Testis (tissue), 3 donors: ENCODE data around the gene NPAS2. TPM values are rescaled to one million over a fixed set of nuclear protein-coding genes. Genes with fewer than 3 reads are reported as not detected.

ENCODE experiments used
- DNase-seq: peaks from one replicate; pipeline ENCODE4 v3.0.0-alpha.2; 2019
- H3K27ac ChIP-seq, 2 donors: fragments of 200-600 bp; sonication (generic); one replicate each; pipeline ENCODE4 v1.5.1; 2019
- H3K27me3 ChIP-seq: fragments of 200-600 bp; sonication (generic); one replicate; pipeline ENCODE4 v1.5.1; 2019
- H3K36me3 ChIP-seq: fragments of 200-600 bp; sonication (generic); one replicate; pipeline ENCODE4 v1.5.1; 2017; ENCODE audit warnings: low read depth; ENCODE audit errors: missing control alignments
- H3K4me1 ChIP-seq: fragments of 200-600 bp; sonication (generic); one replicate; pipeline ENCODE4 v1.5.1; 2019
- H3K4me3 ChIP-seq, 2 donors: fragments of 200-600 bp; sonication (generic); one replicate each; pipeline ENCODE4 v1.5.1; 2017 to 2019
- H3K9me3 ChIP-seq: fragments of 200-600 bp; sonication (generic); one replicate; pipeline ENCODE4 v1.5.1; 2017
- CTCF ChIP-seq, 3 experiments: fragments of 450-650 bp in 2 of 3; fragments of 200-600 bp in 1 of 3; sonication (generic) in 1 of 3; IDR thresholded peaks; one replicate each; pipeline ENCODE4 v1.5.1; 2016 to 2019; ENCODE audit warnings: antibody characterized with exemption in 3 of 3, mild to moderate bottlenecking in 2 of 3, moderate library complexity in 1 of 3
- POLR2A ChIP-seq: fragments of 450-650 bp; IDR thresholded peaks from one replicate; pipeline ENCODE4 v1.6.1; 2017; ENCODE audit warnings: antibody characterized with exemption, mild to moderate bottlenecking, moderate library complexity
- WGBS, 2 donors: methylation state at CpG; one replicate each; pipeline ENCODE4 v1.1.5; 2018; 5-methylcytosine and 5-hydroxymethylcytosine counted together
- intact Hi-C: fragments of 100-400 bp; cut with DNase I; formaldehyde crosslinking; loops from one replicate; pipeline ENCODE4 v1.15.1; 2023; ENCODE audit warnings: low total_unique reads
- polyA plus RNA-seq: library from polyadenylated mRNA; stranded (reverse); fragments of 350-450 nt; fragmentation: Illumina TruSeq; extraction: RNeasy Lipid Tissue Mini Kit (QIAGEN cat#74804); gene quantifications from one replicate; pipeline ENCODE4 v1.2.3, GENCODE V29; 2014; ENCODE audit warnings: low read depth, low replicate concordance; ENCODE audit not compliant: insufficient read depth
- total RNA-seq, 2 donors: library from RNA; depleted of rRNA; stranded (reverse); fragments of >200 nt; gene quantifications; one replicate each; pipeline ENCODE4 v1.2.3, GENCODE V29; 2016

Gene NPAS2
- total and polyA plus RNA-seq, 3 donors from 2014 or later: 20.4 to 64.2 (median 46.7) TPM

GRCh38 chr2:100818003-100818605, 1.8 kb upstream of the NPAS2 start:
- DNase-seq: no peak
- no peaks in the 10 kb centered on the region for H3K27me3 ChIP-seq
- peak overlapping the region; percentile 61 to 69 for H3K4me3 ChIP-seq
- H3K36me3 ChIP-seq: no peaks in the 10 kb centered on the region
- WGBS, 2 donors: 16 to 19% methylated on average over 12 to 16 of the region's 16 CpGs
- no peaks in the 10 kb centered on the region for H3K9me3 ChIP-seq
- peaks cover 17% of the 10 kb centered on the region for H3K4me1 ChIP-seq
- H3K27ac ChIP-seq: peak overlapping the region; percentile 71 to 82
- TF ChIP-seq CTCF (IDR thresholded peaks at IDR 0.05) (no peak), POLR2A (no peak)
- intact Hi-C loops: no loop called here

- 1% methylated on average over 42 to 51 of the region's 51 CpGs for WGBS, 2 donors
- Histone ChIP-seq H3K36me3 (no peaks in the 10 kb centered on the region), H3K27me3 (no peaks in the 10 kb centered on the region), H3K4me3 (peak overlapping the region; percentile 61 to 69), H3K9me3 (no peaks in the 10 kb centered on the region), H3K4me1 (peaks cover 15% of the 10 kb centered on the region), H3K27ac (peak overlapping the region; percentile 71 to 82)
- intact Hi-C loops: no loop called here
- TF ChIP-seq CTCF (IDR thresholded peaks at IDR 0.05): peak in 1 of 3 experiments; percentile 24
- no peak for TF ChIP-seq POLR2A
- peak; percentile 75 for DNase-seq
These were observed 1.2 kb upstream of the NPAS2 start for GRCh38 chr2:100818606-100819369.

- Histone ChIP-seq H3K27ac (peak overlapping the region in 1 of 2 donors; percentile 26), H3K4me3 (peak overlapping the region; percentile 56 to 61), H3K36me3 (no peaks in the 10 kb centered on the region), H3K27me3 (no peaks in the 10 kb centered on the region), H3K9me3 (no peaks in the 10 kb centered on the region), H3K4me1 (peaks cover 15% of the 10 kb centered on the region)
- DNase-seq: no peak
- WGBS, 2 donors: 1% methylated on average over 19 of the region's 43 CpGs; no CpG with 5 or more reads in 1 of the 2 donors
- intact Hi-C loops: no loop called here
- no peak for TF ChIP-seq POLR2A
- no peak for TF ChIP-seq CTCF (IDR thresholded peaks at IDR 0.05)
These were observed 259 bp downstream of the NPAS2 start for GRCh38 chr2:100820273-100820522.

- Histone ChIP-seq H3K27ac (peak overlapping the region in 1 of 2 donors; percentile 26), H3K9me3 (no peaks in the 10 kb centered on the region), H3K4me3 (peak overlapping the region; percentile 56 to 61), H3K4me1 (peaks cover 15% of the 10 kb centered on the region), H3K36me3 (no peaks in the 10 kb centered on the region), H3K27me3 (no peaks in the 10 kb centered on the region)
- TF ChIP-seq POLR2A (no peak), CTCF (IDR thresholded peaks at IDR 0.05) (no peak)
- DNase-seq: no peak
- intact Hi-C loops: no loop called here
- WGBS, 2 donors: 9 to 15% methylated on average over 4 to 41 of the region's 60 CpGs
These were observed 750 bp downstream of the NPAS2 start for GRCh38 chr2:100820523-100821254.
